Natural killer cell treated with Interleukin-12 subunit alpha and Interleukin-12 subunit beta and Interleukin-15 and Interleukin-18, amount 100 ng/mL, for 72 hours (primary cell): ENCODE results near the gene DAP. TPM values are rescaled to one million over a fixed set of nuclear protein-coding genes. Genes with fewer than 3 reads are reported as not detected.
"Not testable (repeated sequence)": the region's sequence is repeated elsewhere in the genome, so short reads cannot be mapped to it uniquely, and the experiment has no call there.

Source experiments
- ATAC-seq, 2 donors: fragments of 150-1000 bp; cut with Tn5 transposase in 1 of 2; sonication (Bioruptor Pico), chemical (Tn5 transposase) in 1 of 2; 2 replicates each; pipeline ENCODE4 v1.10.0; 2021
- DNase-seq: peaks from one replicate; pipeline ENCODE4 v3.0.0; 2022; ENCODE audit warnings: low spot score
- H3K27ac Mint-ChIP-seq, 2 donors: 1 replicate in 1 of 2; 2 replicates in 1 of 2; pipeline ENCODE4 v1.8.0; 2022; ENCODE audit warnings: mixed read lengths in 2 of 2, mild to moderate bottlenecking in 1 of 2, moderate library complexity in 1 of 2
- H3K27me3 Mint-ChIP-seq, 2 donors: 1 replicate in 1 of 2; 2 replicates in 1 of 2; pipeline ENCODE4 v1.8.0; 2022; ENCODE audit warnings: mixed read lengths in 2 of 2
- H3K36me3 Mint-ChIP-seq: one replicate; pipeline ENCODE4 v1.8.0; 2022; ENCODE audit warnings: mixed read lengths
- H3K4me1 Mint-ChIP-seq, 2 donors: 1 replicate in 1 of 2; 2 replicates in 1 of 2; pipeline ENCODE4 v1.8.0; 2022; ENCODE audit warnings: low read depth in 2 of 2, mixed read lengths in 2 of 2, mild to moderate bottlenecking in 1 of 2
- H3K4me3 Mint-ChIP-seq: one replicate; pipeline ENCODE4 v1.8.0; 2022; ENCODE audit warnings: mixed read lengths
- H3K9me3 Mint-ChIP-seq: 2 replicates; pipeline ENCODE4 v1.8.0; 2022; ENCODE audit warnings: mixed read lengths
- total RNA-seq, 2 donors: library from RNA; stranded (reverse); gene quantifications; one replicate each; pipeline ENCODE4 v1.2.3, GENCODE V29; 2022

The DAP gene
- total RNA-seq, 2 donors from 2014 or later = 80.1 to 84.3 TPM

- DNase-seq = no peak
- ATAC-seq = no peak
- no peaks in the 10 kb centered on the region for H3K9me3 Mint-ChIP-seq
- H3K4me1 Mint-ChIP-seq = peaks cover 4 to 6% of the 10 kb centered on the region in 2 donors
- H3K27ac Mint-ChIP-seq = no peak overlapping the region
- H3K4me3 Mint-ChIP-seq = no peak overlapping the region
- peaks cover 0 to 5% of the 10 kb centered on the region in 2 donors for H3K27me3 Mint-ChIP-seq
- H3K36me3 Mint-ChIP-seq = no peaks in the 10 kb centered on the region
Observed at GRCh38 chr5:10669983-10670382, 91.1 kb downstream of the DAP start.

GRCh38 chr5:10668697-10669096, 92.3 kb downstream of the DAP start:
- ATAC-seq (no peak), DNase-seq (peak; percentile 26)
- no peak overlapping the region for H3K27ac Mint-ChIP-seq
- H3K4me3 Mint-ChIP-seq = no peak overlapping the region
- H3K4me1 Mint-ChIP-seq = peaks cover 4 to 6% of the 10 kb centered on the region in 2 donors
- H3K27me3 Mint-ChIP-seq = peaks cover 0 to 3% of the 10 kb centered on the region in 2 donors
- H3K9me3 Mint-ChIP-seq = no peaks in the 10 kb centered on the region
- H3K36me3 Mint-ChIP-seq = no peaks in the 10 kb centered on the region

DNA sequence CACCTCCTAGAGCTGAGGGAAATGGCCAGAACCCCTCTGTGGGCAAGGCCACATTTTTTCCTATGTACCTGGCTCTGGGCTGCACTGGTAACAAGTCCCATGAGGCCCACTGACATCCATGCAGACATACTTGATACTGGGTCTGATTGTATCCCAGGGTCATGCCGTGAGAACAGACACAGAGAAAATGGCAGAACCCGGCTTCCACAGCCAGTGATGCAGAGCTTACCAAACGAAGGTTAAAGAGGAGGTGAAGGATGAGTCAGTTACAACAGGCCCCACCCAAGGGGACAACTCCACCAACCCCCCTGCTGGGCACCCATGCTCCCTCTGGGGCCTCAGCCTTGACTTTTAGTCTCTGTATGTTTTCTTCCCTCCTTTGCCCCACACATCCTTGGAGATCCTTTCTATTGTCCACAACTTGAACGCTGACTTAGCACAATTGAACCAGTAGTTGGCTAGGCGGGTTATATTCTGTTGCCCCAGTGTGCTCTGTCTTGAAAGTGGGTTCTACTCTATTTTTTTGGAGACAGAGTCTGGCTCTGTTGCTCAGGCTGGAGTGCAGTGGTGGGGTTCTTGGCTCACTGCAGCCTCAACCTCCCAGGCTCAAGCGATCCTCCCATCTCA, 93.5 kb downstream of the DAP start:
- Mint-ChIP-seq H3K4me3 (no peak overlapping the region), H3K36me3 (no peaks in the 10 kb centered on the region), H3K27me3 (peaks cover 0 to 3% of the 10 kb centered on the region in 2 donors), H3K4me1 (peaks cover 4 to 6% of the 10 kb centered on the region in 2 donors), H3K9me3 (no peaks in the 10 kb centered on the region), H3K27ac (peak overlapping the region in 1 of 2 donors; percentile 11)
- DNase-seq (peak; percentile 5), ATAC-seq (no peak)

- Mint-ChIP-seq H3K27ac (no peak overlapping the region), H3K4me3 (no peak overlapping the region), H3K36me3 (no peaks in the 10 kb centered on the region), H3K4me1 (peaks cover 4 to 6% of the 10 kb centered on the region in 2 donors), H3K27me3 (peaks cover 0 to 3% of the 10 kb centered on the region in 2 donors), H3K9me3 (no peaks in the 10 kb centered on the region)
- ATAC-seq (no peak), DNase-seq (peak; percentile 16)
Observed at GRCh38 chr5:10666531-10667299, 94.3 kb downstream of the DAP start.

DNA sequence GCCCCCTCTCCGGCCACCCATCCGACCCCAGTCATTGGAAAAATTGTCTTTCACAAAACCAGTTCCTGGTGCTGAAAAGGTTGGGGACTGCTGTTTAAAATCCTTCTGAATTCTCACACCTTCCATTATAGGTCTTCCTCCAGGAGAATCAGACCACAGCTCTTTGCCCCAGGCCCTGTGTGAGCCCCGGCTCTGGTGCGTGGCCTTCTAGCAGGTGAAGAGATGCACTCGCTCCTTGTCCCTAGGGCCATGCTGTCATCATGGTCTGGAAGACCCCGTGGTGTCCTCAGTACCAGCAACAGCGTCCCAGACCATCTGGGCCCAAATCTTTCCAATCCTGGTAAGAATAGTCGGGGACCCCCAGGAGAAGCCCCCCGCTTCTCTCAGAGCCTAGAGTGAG, 95.2 kb downstream of the DAP start:
- Mint-ChIP-seq H3K27ac (no peak overlapping the region), H3K4me3 (no peak overlapping the region), H3K36me3 (no peaks in the 10 kb centered on the region), H3K27me3 (peaks cover 0 to under 1% of the 10 kb centered on the region in 2 donors), H3K9me3 (no peaks in the 10 kb centered on the region), H3K4me1 (peaks cover 1 to 2% of the 10 kb centered on the region in 2 donors)
- ATAC-seq = no peak
- no peak for DNase-seq

DNA sequence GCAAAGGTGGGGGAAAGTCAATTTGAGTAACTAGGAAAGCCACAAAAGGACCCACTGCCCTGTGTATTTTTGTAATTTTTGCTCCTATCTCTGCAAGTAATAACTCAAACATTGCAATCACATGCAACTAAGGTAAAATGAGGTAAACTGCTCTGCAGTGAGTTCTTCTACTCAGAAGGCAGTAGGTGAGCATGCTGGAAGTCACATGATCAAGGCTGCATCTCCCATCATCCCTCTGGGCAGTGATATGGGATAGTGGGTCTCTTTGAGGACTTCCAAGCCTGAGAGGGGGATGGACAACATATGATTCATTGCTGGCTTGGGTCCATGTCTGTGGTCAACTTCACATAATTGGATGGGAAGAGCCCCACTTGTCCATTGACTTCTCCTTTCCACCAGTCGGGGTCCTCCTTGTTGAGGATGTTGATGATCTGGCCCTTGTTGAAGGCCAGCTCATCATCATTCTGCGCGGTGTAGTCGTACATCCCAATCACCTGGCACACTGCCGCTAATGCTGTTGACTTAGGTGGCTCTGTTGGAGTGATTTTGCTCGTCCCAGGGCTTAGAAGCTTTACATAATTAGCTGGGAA, 96.8 kb downstream of the DAP start:
- not testable (repeated sequence) for H3K9me3 Mint-ChIP-seq, H3K27me3 Mint-ChIP-seq, H3K27ac Mint-ChIP-seq, H3K4me3 Mint-ChIP-seq, H3K36me3 Mint-ChIP-seq, DNase-seq, H3K4me1 Mint-ChIP-seq, ATAC-seq

- Mint-ChIP-seq H3K4me3 (no peak overlapping the region), H3K27ac (no peak overlapping the region), H3K4me1 (no peaks in the 10 kb centered on the region), H3K36me3 (no peaks in the 10 kb centered on the region), H3K27me3 (no peaks in the 10 kb centered on the region), H3K9me3 (no peaks in the 10 kb centered on the region)
- no peak for ATAC-seq
- DNase-seq = peak; percentile 54
Observed at GRCh38 chr5:10663489-10664179, 97.4 kb downstream of the DAP start.

GRCh38 chr5:10662661-10663488, 98.2 kb downstream of the DAP start:
- DNase-seq (peak; percentile 42), ATAC-seq (no peak)
- Mint-ChIP-seq H3K9me3 (no peaks in the 10 kb centered on the region), H3K36me3 (no peaks in the 10 kb centered on the region), H3K27ac (no peak overlapping the region), H3K27me3 (no peaks in the 10 kb centered on the region), H3K4me1 (no peaks in the 10 kb centered on the region), H3K4me3 (no peak overlapping the region)

GRCh38 chr5:10662083-10662482, 99.0 kb downstream of the DAP start:
- ATAC-seq = no peak
- H3K9me3 Mint-ChIP-seq = no peaks in the 10 kb centered on the region
- no peak overlapping the region for H3K27ac Mint-ChIP-seq
- H3K4me3 Mint-ChIP-seq = no peak overlapping the region
- H3K4me1 Mint-ChIP-seq = no peaks in the 10 kb centered on the region
- peak; percentile 38 for DNase-seq
- H3K36me3 Mint-ChIP-seq = no peaks in the 10 kb centered on the region
- no peaks in the 10 kb centered on the region for H3K27me3 Mint-ChIP-seq

DNA sequence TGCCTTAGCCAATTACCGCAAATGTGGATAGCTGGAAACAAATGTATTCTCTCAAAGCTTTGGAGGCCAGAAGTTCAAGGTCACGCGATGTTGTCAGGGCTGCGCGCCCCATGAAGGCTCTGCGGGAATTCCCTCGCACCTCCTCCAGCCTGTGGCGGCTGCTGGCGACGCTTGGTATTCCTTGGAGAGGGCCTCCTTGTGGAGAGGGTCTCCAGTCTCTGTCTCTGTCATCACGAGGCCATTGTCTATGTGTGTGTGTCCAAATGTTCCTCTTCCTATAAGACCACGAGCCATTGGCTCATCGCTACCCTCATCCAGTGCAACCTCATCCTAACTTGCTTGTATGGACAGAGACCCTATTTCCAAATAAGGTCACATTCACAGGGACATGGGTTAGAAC, 99.6 kb downstream of the DAP start:
- H3K4me3 Mint-ChIP-seq = no peak overlapping the region
- no peaks in the 10 kb centered on the region for H3K4me1 Mint-ChIP-seq
- no peak overlapping the region for H3K27ac Mint-ChIP-seq
- DNase-seq (no peak), ATAC-seq (no peak)
- no peaks in the 10 kb centered on the region for H3K9me3 Mint-ChIP-seq
- no peaks in the 10 kb centered on the region for H3K36me3 Mint-ChIP-seq
- H3K27me3 Mint-ChIP-seq = no peaks in the 10 kb centered on the region

GRCh38 chr5:10660720-10661387, 100.2 kb downstream of the DAP start:
- Mint-ChIP-seq H3K4me3 (no peak overlapping the region), H3K27me3 (no peaks in the 10 kb centered on the region), H3K4me1 (no peaks in the 10 kb centered on the region), H3K36me3 (no peaks in the 10 kb centered on the region), H3K27ac (no peak overlapping the region), H3K9me3 (no peaks in the 10 kb centered on the region)
- peak in 1 of 2 donors; percentile 9 for ATAC-seq
- no peak for DNase-seq

- no peaks in the 10 kb centered on the region for H3K4me1 Mint-ChIP-seq
- no peak overlapping the region for H3K4me3 Mint-ChIP-seq
- no peak overlapping the region for H3K27ac Mint-ChIP-seq
- ATAC-seq (no peak), DNase-seq (no peak)
- H3K36me3 Mint-ChIP-seq = no peaks in the 10 kb centered on the region
- no peaks in the 10 kb centered on the region for H3K9me3 Mint-ChIP-seq
- H3K27me3 Mint-ChIP-seq = no peaks in the 10 kb centered on the region
Observed at GRCh38 chr5:10660135-10660534, 100.9 kb downstream of the DAP start.

- DNase-seq = no peak
- Mint-ChIP-seq H3K27me3 (no peaks in the 10 kb centered on the region), H3K27ac (no peak overlapping the region), H3K4me1 (no peaks in the 10 kb centered on the region), H3K4me3 (no peak overlapping the region), H3K36me3 (no peaks in the 10 kb centered on the region), H3K9me3 (no peaks in the 10 kb centered on the region)
- no peak for ATAC-seq
Observed at GRCh38 chr5:10658265-10658664, 102.8 kb downstream of the DAP start.
